NCI-H146 treated with DMSO at 0.1 percent for 48 hours (cell line): ENCODE results near the gene LBH.

Source experiments
- DNase-seq: peaks from one replicate; lab custom pipeline; 2025; ENCODE audit not compliant: unreplicated experiment; lab: John Stamatoyannopoulos, UW

Gene LBH

GRCh38 chr2:30216157-30216556 is 15.2 kb upstream of the LBH start:
- no peak for DNase-seq

GRCh38 chr2:30217644-30218337 is 13.5 kb upstream of the LBH start:
- peak; percentile 96 for DNase-seq

DNA sequence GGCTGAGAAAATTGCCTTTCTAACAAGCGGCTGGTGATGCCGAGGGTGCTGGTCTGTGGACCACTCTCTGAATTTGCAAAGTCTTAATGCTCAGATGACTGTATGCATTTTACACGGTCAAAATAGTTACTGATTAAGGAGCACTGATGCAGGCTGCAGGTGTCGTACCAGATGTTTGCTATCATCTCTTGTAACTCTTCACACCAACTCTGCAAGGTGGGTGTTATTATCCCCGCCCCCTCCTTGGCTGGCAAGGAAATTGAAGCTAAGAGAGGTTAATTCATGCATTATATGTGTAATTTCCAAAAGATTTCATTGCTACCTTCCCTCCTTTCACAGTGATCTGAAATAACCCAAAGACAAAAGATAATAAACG is 13.0 kb upstream of the LBH start:
- no peak for DNase-seq

DNA sequence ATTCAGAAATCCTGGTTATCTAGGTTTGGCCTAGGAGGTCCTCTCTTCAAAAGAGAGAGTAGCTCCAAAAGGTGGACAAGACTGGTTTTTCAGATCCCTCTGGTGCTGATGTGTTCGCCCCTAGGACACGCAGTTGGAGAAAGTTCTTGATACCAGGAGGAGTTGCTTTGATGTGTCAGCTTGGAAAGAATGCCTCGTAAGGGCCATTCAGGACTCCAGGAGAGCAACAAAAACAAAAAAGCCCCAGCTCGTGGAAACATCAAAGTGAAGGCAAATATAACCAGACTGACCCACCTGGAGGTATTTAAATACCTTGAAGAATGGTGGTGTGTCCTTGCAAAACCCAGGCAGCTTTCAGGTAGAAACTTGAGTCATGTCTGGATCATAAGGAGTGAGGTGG is 12.5 kb upstream of the LBH start:
- no peak for DNase-seq

- DNase-seq: no peak
Measured at GRCh38 chr2:30219886-30220875, 11.2 kb upstream of the LBH start.

DNA sequence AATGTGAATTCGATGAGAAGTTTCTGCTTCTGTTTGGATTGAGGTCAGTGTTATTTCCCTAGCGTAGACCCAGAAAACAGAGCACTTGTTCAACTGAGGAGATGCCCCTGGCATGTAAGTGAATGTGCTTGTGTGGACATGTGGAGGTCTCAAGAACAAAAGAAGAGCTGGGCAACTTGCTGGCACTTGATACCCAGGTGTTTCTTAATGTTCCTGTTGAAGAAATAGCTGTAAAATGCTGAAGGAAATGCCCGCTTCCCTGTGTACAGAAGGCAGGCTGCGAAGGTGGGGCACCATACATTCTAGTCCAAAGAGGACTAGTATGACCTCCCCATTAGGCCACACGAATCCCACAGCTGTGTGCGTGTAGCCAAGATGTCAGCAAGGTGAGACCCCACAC is 9.8 kb upstream of the LBH start:
- DNase-seq: no peak

DNA sequence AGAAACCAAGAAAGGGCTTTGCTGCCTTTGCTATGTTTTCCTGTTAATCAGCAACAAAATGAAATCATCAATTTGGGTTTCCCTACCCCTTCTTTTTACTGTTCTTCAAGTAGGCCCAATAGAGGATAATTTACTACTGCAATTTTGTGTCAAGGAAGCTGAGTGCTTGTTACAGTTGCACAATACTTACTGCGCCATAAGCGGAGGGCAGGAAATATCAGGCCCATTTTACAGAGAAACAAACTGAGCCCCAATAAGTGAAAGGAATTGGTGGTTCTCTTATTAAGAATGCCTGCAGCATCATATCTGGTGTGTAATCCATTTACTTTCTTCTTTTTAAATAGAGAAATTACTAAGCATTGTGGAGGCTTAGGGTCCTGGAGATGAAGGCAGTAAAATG is 9.3 kb upstream of the LBH start:
- no peak for DNase-seq

- DNase-seq: no peak
Measured at GRCh38 chr2:30222636-30223360, 8.5 kb upstream of the LBH start.

- no peak for DNase-seq
Measured at GRCh38 chr2:30223413-30223874, 7.9 kb upstream of the LBH start.

DNA sequence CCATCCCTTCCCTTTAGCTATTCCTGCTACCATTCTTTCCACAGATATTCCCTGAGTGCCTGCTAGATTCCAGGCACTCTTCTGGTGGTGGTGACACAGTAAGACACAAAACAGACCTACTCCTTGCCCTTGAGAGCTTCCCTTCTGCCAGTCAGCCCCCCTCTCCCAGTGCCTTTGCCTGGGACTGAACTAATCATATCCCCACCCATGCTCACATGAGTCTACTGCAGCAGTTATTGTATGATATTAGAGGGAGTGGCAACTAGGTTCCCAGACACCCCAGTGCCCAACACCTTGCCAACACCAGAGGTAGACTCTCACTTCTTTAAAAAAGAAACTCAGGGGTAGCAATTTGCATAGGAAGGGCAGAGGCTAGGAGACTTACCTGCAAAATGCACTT is 7.2 kb upstream of the LBH start:
- no peak for DNase-seq

DNA sequence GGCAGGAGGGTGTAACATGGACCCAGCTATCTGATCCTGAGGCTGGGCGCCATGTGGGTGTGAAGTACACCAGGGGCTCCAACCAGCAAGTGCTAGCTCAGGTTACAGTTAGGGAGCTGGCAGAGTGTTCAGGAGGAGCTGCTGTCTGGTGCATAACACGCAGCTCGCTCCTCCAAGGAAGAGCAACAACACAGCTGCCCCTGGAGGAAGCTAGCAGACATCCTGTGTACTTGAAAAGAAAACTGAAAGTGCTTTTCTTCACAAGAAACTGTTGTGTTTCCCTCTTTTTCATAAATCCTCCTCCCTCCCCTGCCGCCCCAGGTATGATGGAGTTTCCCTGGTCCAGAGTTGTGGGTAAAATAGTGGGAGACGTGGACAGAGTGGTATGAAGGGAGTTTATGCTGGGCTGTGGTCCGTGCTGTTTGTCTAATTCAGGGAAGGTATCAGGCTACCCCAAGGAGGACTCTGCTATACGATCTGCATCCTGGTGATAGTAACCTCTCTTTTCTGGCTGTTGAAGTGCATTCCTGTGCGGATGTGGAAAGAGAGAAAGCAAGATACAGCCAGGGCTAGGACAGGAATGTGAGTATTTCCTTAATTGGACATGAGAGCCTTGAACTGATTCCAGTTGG is 6.1 kb upstream of the LBH start:
- no peak for DNase-seq

DNA sequence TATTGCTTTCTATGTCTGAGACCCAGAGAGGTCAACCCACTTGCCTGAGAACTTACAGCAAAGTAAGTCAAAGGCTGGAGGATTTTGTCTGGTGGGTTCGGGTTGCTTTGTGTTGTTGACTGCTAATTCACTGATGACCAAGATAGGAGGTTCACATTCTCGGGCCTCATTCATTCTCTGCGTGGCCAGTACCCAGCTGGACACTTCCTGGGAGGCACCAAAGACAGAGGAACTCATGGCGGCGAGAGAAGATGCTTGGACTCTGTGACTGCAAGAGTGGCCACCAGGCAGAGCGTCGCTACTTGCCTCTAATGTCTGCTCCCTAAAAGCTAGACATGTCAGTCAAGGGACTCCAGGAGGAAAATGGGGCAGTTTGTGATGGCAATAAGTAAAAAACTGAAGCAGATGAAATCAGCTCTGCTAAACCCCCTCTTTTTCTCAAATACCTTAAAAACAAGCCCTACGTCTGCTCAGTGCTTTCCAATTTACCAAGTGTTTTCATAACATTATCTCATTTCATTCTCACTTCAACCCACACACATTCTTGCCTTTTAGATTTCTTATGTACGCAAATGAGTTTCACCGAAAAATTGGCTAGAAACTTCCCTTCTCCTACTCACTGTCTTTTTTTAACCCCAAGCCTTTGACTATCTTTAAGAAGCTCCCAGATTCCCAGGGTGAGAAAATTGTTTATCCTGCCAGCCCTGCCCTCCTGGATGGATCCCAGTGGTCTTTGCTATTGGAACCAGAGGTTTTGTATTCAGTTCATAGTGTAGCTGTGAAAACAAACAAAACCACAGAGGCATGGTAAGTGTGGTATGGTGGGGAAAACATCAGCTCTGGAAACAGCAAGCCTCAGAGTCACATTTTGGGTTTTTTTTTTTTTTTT is 4.9 kb upstream of the LBH start:
- DNase-seq: no peak

DNA sequence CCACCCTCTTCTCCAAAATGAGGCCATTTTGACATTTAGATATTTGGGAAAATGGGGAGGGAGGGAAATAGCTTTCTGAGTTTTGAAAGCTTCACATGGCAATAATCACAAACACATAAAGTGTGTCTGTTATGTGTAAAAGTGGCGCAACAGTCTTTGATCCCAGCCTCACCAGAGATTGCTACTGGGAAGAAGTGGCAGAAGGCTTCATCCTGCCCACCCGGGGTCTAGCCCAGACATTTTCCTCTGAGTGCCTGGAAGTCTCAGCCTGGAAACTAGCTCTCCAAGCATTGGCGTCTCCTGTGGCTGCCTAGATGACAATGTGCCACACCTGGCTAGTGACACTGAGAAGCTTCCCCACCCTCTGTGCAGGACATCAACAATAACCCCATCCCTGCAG is 1.7 kb upstream of the LBH start:
- DNase-seq: no peak

- no peak for DNase-seq
Measured at GRCh38 chr2:30230497-30231211, 680 bp upstream of the LBH start.

DNA sequence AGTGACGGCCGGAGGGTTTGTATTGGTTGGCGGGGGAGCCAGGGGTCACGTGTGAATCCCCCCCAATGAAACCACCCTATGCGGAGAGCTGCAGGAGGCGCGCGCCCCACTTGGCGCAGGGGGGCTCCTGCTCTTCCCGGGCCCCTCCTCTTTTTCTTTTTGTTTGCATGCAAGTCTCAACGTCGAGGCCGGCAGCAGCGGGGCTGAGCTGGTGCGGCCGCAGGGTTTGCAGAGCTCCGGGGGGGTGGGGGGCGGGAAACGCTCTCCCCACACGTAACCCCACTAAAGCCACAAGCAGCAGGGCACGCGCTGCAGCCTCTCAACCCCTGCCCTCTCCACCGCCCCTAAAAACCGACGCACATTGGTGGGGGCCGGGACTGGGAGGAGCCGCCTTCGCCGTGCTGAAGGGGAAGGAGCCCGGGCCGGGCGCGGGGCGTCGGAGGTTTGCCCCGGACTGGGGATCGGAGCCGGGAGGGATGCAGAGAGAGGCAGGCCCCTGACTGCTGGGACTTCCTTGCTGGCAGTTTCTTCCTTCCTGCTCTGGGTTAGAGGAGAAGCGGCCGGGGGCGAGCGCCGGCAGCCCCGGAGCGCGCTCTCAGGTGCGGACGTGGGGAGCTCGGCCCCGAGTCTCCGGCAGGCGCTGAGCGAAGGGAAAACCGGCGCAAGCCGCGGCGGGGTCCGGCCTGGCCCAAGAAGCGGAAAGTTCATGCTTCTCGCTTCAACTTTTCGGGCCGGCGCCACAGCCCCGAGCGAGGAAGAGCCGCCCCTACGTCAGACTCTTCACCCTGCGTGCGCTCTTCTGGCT is 864 bp downstream of the LBH start:
- DNase-seq: no peak

GRCh38 chr2:30232801-30233130 is 1.4 kb downstream of the LBH start:
- DNase-seq: no peak

DNA sequence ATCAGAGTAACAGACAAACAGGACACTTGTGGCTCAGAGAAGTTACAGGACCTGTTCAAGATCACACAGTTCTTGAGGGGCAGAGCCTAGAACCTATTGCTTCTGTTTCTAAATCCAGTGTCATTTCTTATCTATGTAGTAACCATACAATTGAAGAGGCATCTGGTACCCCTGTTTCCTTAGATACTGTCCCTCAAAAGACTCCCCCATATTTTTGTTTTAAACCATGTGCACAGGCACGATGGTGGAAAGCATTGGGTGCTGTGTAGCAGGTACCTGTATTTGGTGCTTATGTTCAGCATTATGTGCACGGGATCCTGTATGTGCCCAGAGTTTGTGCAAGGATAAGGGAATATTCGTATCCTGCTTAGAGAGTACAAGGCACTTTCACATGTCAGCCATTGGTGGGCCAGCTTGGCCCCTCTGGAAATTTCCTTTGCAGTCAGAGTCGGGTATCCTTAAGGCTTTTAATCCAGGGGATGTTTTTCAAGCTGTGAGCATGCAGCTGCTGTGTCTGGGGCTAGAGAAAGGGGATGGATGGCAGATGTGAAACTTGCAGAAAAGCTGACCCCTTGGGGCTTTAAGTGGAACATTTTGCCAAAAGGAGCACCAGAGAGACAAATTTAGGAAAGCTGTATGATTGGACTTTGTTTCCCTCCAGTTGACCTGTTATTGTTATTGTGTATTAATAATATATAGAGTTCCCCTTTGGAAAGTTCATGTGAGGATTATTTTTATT is 2.1 kb downstream of the LBH start:
- no peak for DNase-seq
